Measurements from ENCODE around the gene HLF.

GRCh38 chr17:55303701-55304145 is 39.0 kb downstream of the HLF start:
- TF ChIP-seq CTCF (IDR thresholded peaks at IDR 0.05 in 4 of 5, conservative IDR thresholded peaks at IDR 0.05 in 1 of 5) = no peak
- no peak for TF ChIP-seq POLR2A (IDR thresholded peaks at IDR 0.05)

All from gastrocnemius medialis (tissue), 4 donors.